SK-N-SH treated with all-trans-retinoic acid at 6 μM for 48 hours (cell line): ENCODE results near the gene SMG9.

ENCODE experiments used
- BACH2 ChIP-seq: fragments of 250-450 bp; sonication (Bioruptor Pico); IDR thresholded peaks from 2 replicates; pipeline ENCODE4 v1.9.0; 2021; ENCODE audit warnings: mild to moderate bottlenecking, borderline replicate concordance
- CREB5 ChIP-seq: fragments of 250-450 bp; sonication (Bioruptor Pico); IDR thresholded peaks from 2 replicates; pipeline ENCODE4 v1.5.1; 2020; ENCODE audit warnings: low read depth, mild to moderate bottlenecking, moderate library complexity
- CSDC2 ChIP-seq: fragments of 250-450 bp; sonication (Bioruptor Pico); IDR thresholded peaks from 2 replicates; pipeline ENCODE4 v1.5.0; 2020; ENCODE audit warnings: mild to moderate bottlenecking, moderate library complexity
- CSRNP3 ChIP-seq: fragments of 250-450 bp; sonication (Bioruptor Pico); IDR thresholded peaks from 2 replicates; pipeline ENCODE4 v1.5.1; 2021; ENCODE audit warnings: mild to moderate bottlenecking, moderate library complexity
- ESRRG ChIP-seq: fragments of 250-450 bp; sonication (Bioruptor Pico); IDR thresholded peaks from 2 replicates; pipeline ENCODE4 v1.6.1; 2021; ENCODE audit warnings: mild to moderate bottlenecking
- ISL1 ChIP-seq: fragments of 250-450 bp; sonication (Bioruptor Pico); IDR thresholded peaks from 2 replicates; pipeline ENCODE4 v2.1.2; 2022; ENCODE audit warnings: mild to moderate bottlenecking, moderate library complexity
- RARB ChIP-seq: fragments of 250-450 bp; sonication (Bioruptor Pico); IDR thresholded peaks from 2 replicates; pipeline ENCODE4 v1.8.0; 2021; ENCODE audit warnings: mild to moderate bottlenecking, moderate library complexity
- SNAI2 ChIP-seq: fragments of 250-450 bp; sonication (Bioruptor Pico); IDR thresholded peaks from 2 replicates; pipeline ENCODE4 v1.5.0; 2020; ENCODE audit warnings: mild to moderate bottlenecking, moderate library complexity
- ZFP3 ChIP-seq: fragments of 250-450 bp; sonication (Bioruptor Pico); IDR thresholded peaks from 2 replicates; pipeline ENCODE4 v1.5.0; 2020; ENCODE audit warnings: mild to moderate bottlenecking, moderate library complexity
- ZNF8 ChIP-seq: fragments of 450-650 bp; formaldehyde crosslinking; IDR thresholded peaks from 2 replicates; pipeline ENCODE4 v1.5.0; 2020; ENCODE audit warnings: mild to moderate bottlenecking, moderate library complexity

DNA sequence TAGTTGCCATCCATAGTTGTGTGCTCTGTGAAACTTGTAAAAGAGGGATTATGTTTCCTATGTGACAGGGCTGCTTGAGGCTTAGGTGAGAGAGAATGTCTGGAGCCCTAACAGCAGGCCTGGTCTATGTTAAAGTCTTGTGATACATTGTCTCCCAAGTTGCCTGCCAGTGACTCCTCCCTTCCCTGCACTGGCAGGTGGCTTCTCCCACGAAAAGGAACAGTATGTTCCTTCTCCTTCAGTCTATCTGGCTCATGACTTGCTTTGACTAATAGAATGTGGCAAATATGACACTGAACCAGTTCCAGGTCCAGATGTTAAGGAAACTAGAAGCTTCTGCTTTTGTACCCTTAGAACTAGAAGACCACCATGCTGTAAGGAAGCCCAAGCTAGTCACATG, 31.9 kb upstream of the SMG9 start:
- TF ChIP-seq ZNF8 (CRISPR knock-in tag) (no peak), ESRRG (CRISPR knock-in tag) (no peak), ZFP3 (no peak), CREB5 (CRISPR knock-in tag) (no peak), ISL1 (CRISPR knock-in tag) (no peak), BACH2 (CRISPR knock-in tag) (no peak), RARB (CRISPR knock-in tag) (no peak), SNAI2 (CRISPR knock-in tag) (no peak), CSDC2 (CRISPR knock-in tag) (no peak), CSRNP3 (CRISPR knock-in tag) (no peak)
